ENCODE results near the gene SLC7A11.

GRCh38 chr4:138259824-138260223 is 17.7 kb upstream of the SLC7A11 start:
- no peak for TF ChIP-seq CTCF (IDR thresholded peaks at IDR 0.05)
- TF ChIP-seq NR1H2 (CRISPR knock-in tag; IDR thresholded peaks at IDR 0.05): no peak
- TF ChIP-seq IRF1 (CRISPR knock-in tag; IDR thresholded peaks at IDR 0.05): no peak
- TF ChIP-seq ELF4 (CRISPR knock-in tag; IDR thresholded peaks at IDR 0.05; ENCODE audit: low read depth): no peak
- TF ChIP-seq ARID4B (CRISPR knock-in tag; IDR thresholded peaks at IDR 0.05; ENCODE audit: borderline replicate concordance): no peak
- no peak for TF ChIP-seq CREM (CRISPR knock-in tag; IDR thresholded peaks at IDR 0.05)
- TF ChIP-seq GABPB1 (CRISPR knock-in tag; IDR thresholded peaks at IDR 0.05): no peak
- no peak for TF ChIP-seq TCF7 (CRISPR knock-in tag; IDR thresholded peaks at IDR 0.05; ENCODE audit: low read depth)
- TF ChIP-seq E2F1 (CRISPR knock-in tag; IDR thresholded peaks at IDR 0.05): no peak

Measured in WTC11 (cell line).